Liver (tissue), 3 donors: ENCODE results near the gene IREB2.

Experiments
- RAD21 ChIP-seq, 2 donors: IDR thresholded peaks; 2 replicates each; pipeline ENCODE4 v1.6.1; 2016; ENCODE audit warnings: antibody characterized with exemption in 2 of 2, mild to moderate bottlenecking in 2 of 2
- TF ChIP-seq, protein P1 (sequence below): fragments of 150-350 bp; IDR thresholded peaks from 2 replicates; pipeline ENCODE4 v1.5.1; 2017; ENCODE audit warnings: improper control_type of control experiment, low read depth, low read length; ENCODE audit not compliant: missing input control
- TF ChIP-seq, protein P2 (sequence below): IDR thresholded peaks from 2 replicates; pipeline ENCODE4 v1.6.1; 2016; ENCODE audit warnings: antibody characterized with exemption, mild to moderate bottlenecking
- donor health status: healthy.
- donor health status: healthy.

DNA sequence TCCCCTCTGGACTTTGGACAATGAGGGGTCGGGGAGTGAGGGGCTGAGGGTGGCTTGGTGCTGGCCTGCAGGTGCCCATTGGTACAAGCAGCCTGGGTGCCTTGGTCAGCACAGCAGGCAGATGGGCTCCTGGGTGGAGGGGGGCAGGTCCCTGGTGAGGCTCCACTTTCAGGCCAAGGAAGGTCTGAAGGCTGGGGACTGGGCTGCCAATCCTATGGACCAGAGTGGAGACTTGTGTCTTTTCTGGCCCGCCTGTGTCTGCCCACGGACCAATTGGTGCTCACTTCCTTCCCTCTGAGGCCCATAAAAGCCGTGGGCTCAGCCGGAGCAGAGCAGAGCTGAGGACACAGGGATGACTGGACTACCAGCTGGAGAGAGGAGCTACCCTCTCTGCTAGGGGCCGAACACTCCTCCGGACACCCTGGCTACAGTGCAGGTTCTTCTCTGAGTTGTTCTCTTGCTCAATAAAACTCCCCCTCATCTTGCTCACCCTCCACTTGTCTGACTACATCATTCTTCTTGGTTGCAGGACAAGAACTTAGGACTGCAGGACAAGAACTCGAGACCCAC lies 31.9 kb upstream of the IREB2 start:
- TF ChIP-seq, protein P1, sequence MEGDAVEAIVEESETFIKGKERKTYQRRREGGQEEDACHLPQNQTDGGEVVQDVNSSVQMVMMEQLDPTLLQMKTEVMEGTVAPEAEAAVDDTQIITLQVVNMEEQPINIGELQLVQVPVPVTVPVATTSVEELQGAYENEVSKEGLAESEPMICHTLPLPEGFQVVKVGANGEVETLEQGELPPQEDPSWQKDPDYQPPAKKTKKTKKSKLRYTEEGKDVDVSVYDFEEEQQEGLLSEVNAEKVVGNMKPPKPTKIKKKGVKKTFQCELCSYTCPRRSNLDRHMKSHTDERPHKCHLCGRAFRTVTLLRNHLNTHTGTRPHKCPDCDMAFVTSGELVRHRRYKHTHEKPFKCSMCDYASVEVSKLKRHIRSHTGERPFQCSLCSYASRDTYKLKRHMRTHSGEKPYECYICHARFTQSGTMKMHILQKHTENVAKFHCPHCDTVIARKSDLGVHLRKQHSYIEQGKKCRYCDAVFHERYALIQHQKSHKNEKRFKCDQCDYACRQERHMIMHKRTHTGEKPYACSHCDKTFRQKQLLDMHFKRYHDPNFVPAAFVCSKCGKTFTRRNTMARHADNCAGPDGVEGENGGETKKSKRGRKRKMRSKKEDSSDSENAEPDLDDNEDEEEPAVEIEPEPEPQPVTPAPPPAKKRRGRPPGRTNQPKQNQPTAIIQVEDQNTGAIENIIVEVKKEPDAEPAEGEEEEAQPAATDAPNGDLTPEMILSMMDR, result no peak
- TF ChIP-seq, protein P2, sequence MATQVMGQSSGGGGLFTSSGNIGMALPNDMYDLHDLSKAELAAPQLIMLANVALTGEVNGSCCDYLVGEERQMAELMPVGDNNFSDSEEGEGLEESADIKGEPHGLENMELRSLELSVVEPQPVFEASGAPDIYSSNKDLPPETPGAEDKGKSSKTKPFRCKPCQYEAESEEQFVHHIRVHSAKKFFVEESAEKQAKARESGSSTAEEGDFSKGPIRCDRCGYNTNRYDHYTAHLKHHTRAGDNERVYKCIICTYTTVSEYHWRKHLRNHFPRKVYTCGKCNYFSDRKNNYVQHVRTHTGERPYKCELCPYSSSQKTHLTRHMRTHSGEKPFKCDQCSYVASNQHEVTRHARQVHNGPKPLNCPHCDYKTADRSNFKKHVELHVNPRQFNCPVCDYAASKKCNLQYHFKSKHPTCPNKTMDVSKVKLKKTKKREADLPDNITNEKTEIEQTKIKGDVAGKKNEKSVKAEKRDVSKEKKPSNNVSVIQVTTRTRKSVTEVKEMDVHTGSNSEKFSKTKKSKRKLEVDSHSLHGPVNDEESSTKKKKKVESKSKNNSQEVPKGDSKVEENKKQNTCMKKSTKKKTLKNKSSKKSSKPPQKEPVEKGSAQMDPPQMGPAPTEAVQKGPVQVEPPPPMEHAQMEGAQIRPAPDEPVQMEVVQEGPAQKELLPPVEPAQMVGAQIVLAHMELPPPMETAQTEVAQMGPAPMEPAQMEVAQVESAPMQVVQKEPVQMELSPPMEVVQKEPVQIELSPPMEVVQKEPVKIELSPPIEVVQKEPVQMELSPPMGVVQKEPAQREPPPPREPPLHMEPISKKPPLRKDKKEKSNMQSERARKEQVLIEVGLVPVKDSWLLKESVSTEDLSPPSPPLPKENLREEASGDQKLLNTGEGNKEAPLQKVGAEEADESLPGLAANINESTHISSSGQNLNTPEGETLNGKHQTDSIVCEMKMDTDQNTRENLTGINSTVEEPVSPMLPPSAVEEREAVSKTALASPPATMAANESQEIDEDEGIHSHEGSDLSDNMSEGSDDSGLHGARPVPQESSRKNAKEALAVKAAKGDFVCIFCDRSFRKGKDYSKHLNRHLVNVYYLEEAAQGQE, result no peak
- no peak for TF ChIP-seq RAD21 (IDR thresholded peaks at IDR 0.05)
